Lung (tissue), 12 donors: Measurements from ENCODE around the gene DYNLT1. TPM values are rescaled to one million over a fixed set of nuclear protein-coding genes. Genes with fewer than 3 reads are reported as not detected.
"Not testable (repeated sequence)": the region's sequence is repeated elsewhere in the genome, so short reads cannot be mapped to it uniquely, and the experiment has no call there.

Source experiments
- ATAC-seq: fragments of 200-7000 bp; cut with Tn5 transposase; one replicate; pipeline ENCODE4 v1.9.1; 2020; ENCODE audit warnings: moderate number of reproducible peaks; ENCODE audit not compliant: insufficient read depth, low FRiP score
- DNase-seq, 3 donors: peaks; one replicate each; pipeline ENCODE4 v3.0.0-alpha.2; 2013 to 2017
- H3K27ac ChIP-seq, 2 donors: one replicate each; pipeline ENCODE4 v1.5.1; 2013; ENCODE audit warnings: mild to moderate bottlenecking in 2 of 2, moderate library complexity in 2 of 2, control low read depth in 1 of 2, inconsistent platforms in 1 of 2, low read depth in 1 of 2, low read length in 1 of 2
- H3K27me3 ChIP-seq, 3 donors: one replicate each; pipeline ENCODE4 v1.5.1; 2013; ENCODE audit warnings: low read length in 2 of 3; ENCODE audit not compliant: control insufficient read depth in 3 of 3, insufficient read depth in 3 of 3
- H3K36me3 ChIP-seq, 4 donors: one replicate each; pipeline ENCODE4 v1.5.1; 2013; ENCODE audit warnings: low read length in 4 of 4, mild to moderate bottlenecking in 1 of 4, moderate library complexity in 1 of 4; ENCODE audit not compliant: control insufficient read depth in 4 of 4, insufficient read depth in 4 of 4
- H3K4me1 ChIP-seq, 5 donors: one replicate each; pipeline ENCODE4 v1.5.1; 2013; ENCODE audit warnings: low read length in 5 of 5, mild to moderate bottlenecking in 2 of 5, moderate library complexity in 1 of 5; ENCODE audit not compliant: control insufficient read depth in 5 of 5, insufficient read depth in 5 of 5
- H3K4me3 ChIP-seq: one replicate; pipeline ENCODE4 v1.5.1; 2013; ENCODE audit warnings: mild to moderate bottlenecking, control low read depth, moderate library complexity
- H3K9ac ChIP-seq, 2 donors: one replicate each; pipeline ENCODE4 v1.5.1; 2013; ENCODE audit warnings: low read length in 2 of 2, control low read depth in 1 of 2; ENCODE audit not compliant: insufficient read depth in 1 of 2
- H3K9me3 ChIP-seq, 4 donors: one replicate each; pipeline ENCODE4 v1.5.1; 2013; ENCODE audit warnings: low read length in 3 of 4, mild to moderate bottlenecking in 1 of 4, moderate library complexity in 1 of 4; ENCODE audit not compliant: control insufficient read depth in 4 of 4, insufficient read depth in 3 of 4
- CTCF ChIP-seq: IDR thresholded peaks from 2 replicates; pipeline ENCODE4 v1.5.1; 2012; ENCODE audit warnings: mild to moderate bottlenecking; ENCODE audit errors: control extremely low read depth, extremely low read depth
- WGBS, 2 donors: extraction: QIAGEN DNeasy Blood & Tissue Kit; methylation state at CpG; one replicate each; pipeline ENCODE4 v1.1.7; 2013; 5-methylcytosine and 5-hydroxymethylcytosine counted together
- polyA plus RNA-seq, 2 donors: library from polyadenylated mRNA; stranded (reverse); fragments of 200-250 nt; gene quantifications; one replicate each; pipeline ENCODE4 v1.2.1, GENCODE V29; 2013
- total RNA-seq, 2 donors: library from RNA; depleted of rRNA in 1 of 2; stranded (reverse); fragments of >200 nt in 1 of 2; gene quantifications; one replicate each; pipeline ENCODE4 v1.2.1, GENCODE V29; 2014 to 2021
- donor health status: control.
- donor health status: control.
- donor health status: Bipolar disorder and iron deficiency.
- donor health status: healthy.
- donor health status: DM: yes; HTN: yes; CAD: no.

DYNLT1 gene
- total and polyA plus RNA-seq, 4 donors: 83.4 to 268 (median 199) TPM

DNA sequence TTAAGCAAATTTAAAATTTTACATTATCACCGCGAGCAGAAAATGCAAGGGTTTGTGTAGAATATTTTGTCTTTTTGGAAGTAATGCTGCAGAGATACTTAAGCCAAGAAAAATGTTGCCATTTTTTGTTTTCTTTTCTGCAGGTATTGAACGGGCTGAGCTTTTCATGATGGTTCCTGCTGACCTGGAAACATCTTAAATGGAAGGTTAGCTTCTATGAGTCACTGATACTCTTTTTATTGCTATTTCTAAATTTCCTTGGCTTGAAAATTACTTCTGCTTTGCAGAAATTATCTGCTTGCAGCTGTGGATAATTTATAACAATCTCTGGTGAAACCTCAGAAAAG, 18.0 kb upstream of the DYNLT1 start:
- Histone ChIP-seq H3K4me1 (peaks cover 0 to 26% (median 6%) of the 10 kb centered on the region in 5 donors), H3K27me3 (peaks cover 0 to 5% (median 0%) of the 10 kb centered on the region in 3 donors), H3K4me3 (no peak overlapping the region), H3K36me3 (peaks cover 0 to 2% (median 0%) of the 10 kb centered on the region in 4 donors), H3K27ac (no peak overlapping the region), H3K9ac (peak overlapping the region in 1 of 2 donors; percentile 1), H3K9me3 (no peaks in the 10 kb centered on the region)
- TF ChIP-seq CTCF: no peak
- ATAC-seq: no peak
- 67 to 74% methylated on average over 3 of the region's 3 CpGs for WGBS, 2 donors
- DNase-seq: no peak

- peaks cover 0 to 5% (median 0%) of the 10 kb centered on the region in 3 donors for H3K27me3 ChIP-seq
- H3K9ac ChIP-seq: no peak overlapping the region
- H3K4me3 ChIP-seq: no peak overlapping the region
- no peak for ATAC-seq
- 87 to 92% methylated on average over 3 of the region's 3 CpGs for WGBS, 2 donors
- H3K4me1 ChIP-seq: peaks cover 0 to 21% (median 4%) of the 10 kb centered on the region in 5 donors
- DNase-seq: no peak
- no peaks in the 10 kb centered on the region for H3K9me3 ChIP-seq
- no peak for TF ChIP-seq CTCF
- H3K36me3 ChIP-seq: peaks cover 0 to 2% (median 0%) of the 10 kb centered on the region in 4 donors
- H3K27ac ChIP-seq: no peak overlapping the region
Measured at GRCh38 chr6:158661156-158661685, 16.7 kb upstream of the DYNLT1 start.

GRCh38 chr6:158660333-158660754, 15.8 kb upstream of the DYNLT1 start:
- ATAC-seq (no peak), DNase-seq (peak in 2 of 3 donors; percentile 35 to 43)
- no peak overlapping the region for H3K27ac ChIP-seq
- H3K9ac ChIP-seq: no peak overlapping the region
- H3K4me1 ChIP-seq: peaks cover 0 to 27% (median 10%) of the 10 kb centered on the region in 5 donors
- no peak for TF ChIP-seq CTCF
- H3K27me3 ChIP-seq: peaks cover 0 to 5% (median 0%) of the 10 kb centered on the region in 3 donors
- no peaks in the 10 kb centered on the region for H3K9me3 ChIP-seq
- no peak overlapping the region for H3K4me3 ChIP-seq
- H3K36me3 ChIP-seq: peaks cover 0 to 2% (median 0%) of the 10 kb centered on the region in 4 donors
- WGBS, 2 donors: 36 to 39% methylated on average over 10 of the region's 10 CpGs

DNA sequence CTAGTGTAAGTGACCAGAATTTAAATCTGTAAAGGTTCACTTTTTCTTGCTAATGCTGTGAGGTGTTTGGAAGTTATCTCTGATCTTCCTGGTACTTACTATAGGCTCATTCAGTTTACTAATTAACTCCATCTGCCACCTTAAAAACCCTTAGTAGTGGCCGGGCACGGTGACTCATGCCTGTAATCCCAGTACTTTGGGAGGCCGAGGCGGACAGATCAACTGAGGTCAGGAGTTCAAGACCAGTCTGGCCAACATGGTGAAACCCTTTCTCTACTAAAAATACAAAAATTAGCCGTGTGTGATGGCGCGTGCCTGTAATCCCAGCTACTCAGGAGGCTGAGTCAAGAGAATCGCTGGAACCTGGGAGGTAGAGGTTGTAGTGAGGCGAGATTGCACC, 12.4 kb upstream of the DYNLT1 start:
- not testable (repeated sequence) for DNase-seq, H3K36me3 ChIP-seq, H3K4me3 ChIP-seq, H3K27ac ChIP-seq, ATAC-seq, H3K27me3 ChIP-seq, H3K9ac ChIP-seq, H3K9me3 ChIP-seq
- WGBS, 2 donors: 60 to 75% methylated on average over 9 of the region's 9 CpGs
- peaks cover 0 to 25% (median 13%) of the 10 kb centered on the region in 5 donors for H3K4me1 ChIP-seq
